ENCODE measurements around the gene RANBP3.
"Not testable (repeated sequence)": the region's sequence is repeated elsewhere in the genome, so short reads cannot be mapped to it uniquely, and the experiment has no call there.

Gene RANBP3

GRCh38 chr19:5883157-5883873 is 94.6 kb downstream of the RANBP3 start:
- H3K9me3 ChIP-seq (ENCODE audit: control insufficient read depth, low read length); H3K36me3 ChIP-seq (ENCODE audit: control insufficient read depth, insufficient read depth, low read length): not testable (repeated sequence)

DNA sequence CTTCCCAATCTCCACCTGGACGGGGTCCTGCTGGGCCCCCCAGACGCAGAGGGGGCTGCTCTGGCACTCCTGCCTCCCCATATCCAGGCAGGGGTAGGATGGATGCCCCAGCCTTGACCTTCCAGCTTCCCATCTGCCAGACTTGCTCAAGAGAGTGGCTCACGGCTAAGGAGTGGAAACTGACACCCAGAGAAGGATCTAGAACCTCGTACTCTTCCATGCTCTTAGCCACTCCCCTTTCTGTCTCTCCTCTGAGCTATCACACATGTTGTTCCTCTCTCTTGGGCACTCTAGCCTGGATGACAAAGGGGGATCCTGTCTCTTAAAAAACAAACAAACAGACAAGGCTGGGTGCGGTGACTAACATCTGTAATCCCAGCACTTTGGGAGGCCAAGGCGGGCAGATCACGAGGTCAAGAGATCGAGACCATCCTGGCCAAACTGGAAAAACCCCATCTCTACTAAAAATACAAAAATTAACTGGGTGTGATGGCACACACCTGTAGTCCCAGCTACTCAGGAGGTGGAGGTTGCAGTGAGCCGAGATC is 95.4 kb downstream of the RANBP3 start:
- peaks cover 10% of the 10 kb centered on the region for H3K27me3 ChIP-seq (ENCODE audit: control insufficient read depth, insufficient read depth, low read length)
- no peaks in the 10 kb centered on the region for H3K9me3 ChIP-seq (ENCODE audit: control insufficient read depth, low read length)
- no peaks in the 10 kb centered on the region for H3K4me1 ChIP-seq (ENCODE audit: control insufficient read depth, insufficient read depth, low read length)
- H3K36me3 ChIP-seq (ENCODE audit: control insufficient read depth, insufficient read depth, low read length), result no peaks in the 10 kb centered on the region
- H3K4me3 ChIP-seq (ENCODE audit: low read length), result no peak overlapping the region
- no peak overlapping the region for H3K9ac ChIP-seq (ENCODE audit: low read length)

More at GRCh38 chr19:5883157-5883873, 94.6 kb downstream of the RANBP3 start:
- not testable (repeated sequence) for H3K4me1 ChIP-seq (ENCODE audit: control insufficient read depth, insufficient read depth, low read length); H3K9ac ChIP-seq (ENCODE audit: low read length); H3K4me3 ChIP-seq (ENCODE audit: low read length)
- H3K27me3 ChIP-seq (ENCODE audit: control insufficient read depth, insufficient read depth, low read length), result peaks cover 10% of the 10 kb centered on the region

DNA sequence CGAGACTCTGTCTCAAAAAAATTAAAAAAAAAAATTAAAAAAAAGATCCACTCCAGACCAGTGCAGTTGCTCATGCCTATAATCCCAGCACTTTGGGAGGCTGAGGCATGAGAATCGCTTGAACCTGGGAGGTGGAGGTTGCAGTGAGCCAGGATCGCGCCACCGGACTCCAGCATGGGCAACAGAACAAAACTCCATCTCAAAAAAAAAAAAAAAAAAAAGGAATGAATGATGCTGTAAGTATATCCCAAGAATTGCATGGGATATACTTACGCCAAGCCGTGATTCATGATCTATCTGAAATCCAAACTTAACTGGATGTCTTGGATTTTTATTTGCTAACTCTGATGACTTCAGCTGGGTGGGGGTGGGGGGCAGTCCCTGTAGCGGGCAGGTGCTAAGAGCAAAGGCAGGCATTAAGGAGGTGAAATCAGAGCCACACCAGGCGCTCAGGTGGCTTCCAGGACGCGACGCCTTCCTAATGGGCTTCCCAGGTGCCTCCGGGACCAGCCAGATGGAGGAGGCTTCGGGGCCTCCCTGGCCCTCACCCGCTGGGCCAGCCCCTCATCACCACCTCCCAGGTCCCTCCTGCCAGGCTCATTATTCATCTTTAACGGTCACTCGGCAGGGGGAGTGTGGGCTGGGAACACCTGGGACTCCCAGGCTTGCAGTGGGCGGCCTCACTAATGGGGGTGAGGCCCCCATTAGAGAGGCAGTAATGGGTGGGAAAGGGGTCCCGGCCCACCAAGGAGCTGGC is 96.2 kb downstream of the RANBP3 start:
- peaks cover 10% of the 10 kb centered on the region for H3K27me3 ChIP-seq (ENCODE audit: control insufficient read depth, insufficient read depth, low read length)
- H3K36me3 ChIP-seq (ENCODE audit: control insufficient read depth, insufficient read depth, low read length), result no peaks in the 10 kb centered on the region
- H3K4me1 ChIP-seq (ENCODE audit: control insufficient read depth, insufficient read depth, low read length), result no peaks in the 10 kb centered on the region
- no peak overlapping the region for H3K4me3 ChIP-seq (ENCODE audit: low read length)
- no peak overlapping the region for H3K9ac ChIP-seq (ENCODE audit: low read length)
- H3K9me3 ChIP-seq (ENCODE audit: control insufficient read depth, low read length), result no peaks in the 10 kb centered on the region

DNA sequence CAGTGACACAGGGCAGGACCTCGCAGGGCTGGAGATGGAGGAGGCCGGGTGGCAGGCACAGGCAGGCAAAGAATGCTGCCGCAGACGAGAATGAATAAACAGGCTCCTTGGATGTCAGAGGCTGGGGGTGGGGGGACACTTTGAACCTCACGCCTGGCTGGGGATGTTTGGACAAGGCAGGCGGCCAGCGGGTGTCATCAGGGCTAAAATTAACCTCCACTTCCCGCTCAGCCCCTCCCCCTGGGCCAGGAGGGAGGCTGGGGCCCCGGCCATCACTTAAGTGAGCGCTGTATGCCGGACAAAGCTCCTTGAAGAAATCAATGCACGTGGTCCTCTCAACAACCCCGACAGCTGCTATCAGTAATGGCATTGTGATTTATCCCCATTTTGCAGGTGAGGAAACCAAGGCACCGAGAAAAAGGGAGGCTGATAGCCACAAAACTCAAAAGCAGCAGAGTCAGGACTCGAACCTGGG is 97.3 kb downstream of the RANBP3 start:
- no peaks in the 10 kb centered on the region for H3K9me3 ChIP-seq (ENCODE audit: control insufficient read depth, low read length)
- H3K4me1 ChIP-seq (ENCODE audit: control insufficient read depth, insufficient read depth, low read length), result no peaks in the 10 kb centered on the region
- H3K9ac ChIP-seq (ENCODE audit: low read length), result no peak overlapping the region
- H3K36me3 ChIP-seq (ENCODE audit: control insufficient read depth, insufficient read depth, low read length), result no peaks in the 10 kb centered on the region
- H3K27me3 ChIP-seq (ENCODE audit: control insufficient read depth, insufficient read depth, low read length), result peaks cover 15% of the 10 kb centered on the region
- H3K4me3 ChIP-seq (ENCODE audit: low read length), result no peak overlapping the region

GRCh38 chr19:5880196-5880595 is 97.7 kb downstream of the RANBP3 start:
- H3K4me1 ChIP-seq (ENCODE audit: control insufficient read depth, insufficient read depth, low read length), result no peaks in the 10 kb centered on the region
- peaks cover 15% of the 10 kb centered on the region for H3K27me3 ChIP-seq (ENCODE audit: control insufficient read depth, insufficient read depth, low read length)
- H3K9ac ChIP-seq (ENCODE audit: low read length), result no peak overlapping the region
- H3K36me3 ChIP-seq (ENCODE audit: control insufficient read depth, insufficient read depth, low read length), result no peaks in the 10 kb centered on the region
- no peak overlapping the region for H3K4me3 ChIP-seq (ENCODE audit: low read length)
- H3K9me3 ChIP-seq (ENCODE audit: control insufficient read depth, low read length), result no peaks in the 10 kb centered on the region

DNA sequence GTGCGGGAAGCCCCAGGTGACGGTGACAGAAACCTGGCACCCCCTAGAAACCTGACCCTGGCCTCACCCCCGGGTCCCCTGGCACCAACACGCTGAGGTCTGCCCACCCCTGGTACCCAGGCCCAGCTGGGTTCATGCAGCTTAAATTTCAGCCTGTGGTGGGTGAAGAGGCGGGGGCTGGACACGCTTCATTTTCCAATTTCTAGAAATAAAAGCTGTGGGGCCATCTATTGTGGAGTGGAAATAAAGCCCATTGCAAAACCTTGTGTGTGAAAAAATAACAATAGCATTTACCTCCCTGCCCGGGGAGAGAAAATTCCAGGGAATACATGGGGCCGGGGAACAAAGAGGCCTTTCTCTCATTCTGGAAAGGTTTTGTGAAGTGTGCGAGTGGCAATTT is 100.1 kb downstream of the RANBP3 start:
- Histone ChIP-seq H3K4me1 (ENCODE audit: control insufficient read depth, insufficient read depth, low read length) (no peaks in the 10 kb centered on the region), H3K36me3 (ENCODE audit: control insufficient read depth, insufficient read depth, low read length) (no peaks in the 10 kb centered on the region), H3K27me3 (ENCODE audit: control insufficient read depth, insufficient read depth, low read length) (peaks cover 15% of the 10 kb centered on the region), H3K9me3 (ENCODE audit: control insufficient read depth, low read length) (no peaks in the 10 kb centered on the region), H3K9ac (ENCODE audit: low read length) (no peak overlapping the region), H3K4me3 (ENCODE audit: low read length) (no peak overlapping the region)

DNA sequence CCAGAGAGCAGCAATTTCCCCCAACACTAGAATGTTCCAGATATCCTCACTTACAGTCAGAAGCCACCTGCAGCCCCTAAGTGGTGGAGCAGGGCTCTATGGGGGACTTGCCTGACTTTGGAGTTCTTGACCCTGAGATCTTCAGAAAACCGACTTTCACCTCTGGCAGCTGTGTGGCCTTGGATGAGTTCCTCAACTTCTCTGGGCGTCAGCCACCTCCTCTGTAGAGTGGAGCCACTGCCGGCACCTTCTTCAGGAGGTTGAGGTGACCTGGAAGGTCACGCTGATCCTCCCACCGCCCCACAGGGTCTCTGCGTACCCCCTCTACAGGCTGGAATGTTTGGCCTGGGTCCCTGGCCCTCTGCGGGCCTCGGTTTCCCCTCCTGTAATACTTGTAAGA is 100.5 kb downstream of the RANBP3 start:
- no peaks in the 10 kb centered on the region for H3K9me3 ChIP-seq (ENCODE audit: control insufficient read depth, low read length)
- no peaks in the 10 kb centered on the region for H3K4me1 ChIP-seq (ENCODE audit: control insufficient read depth, insufficient read depth, low read length)
- no peak overlapping the region for H3K9ac ChIP-seq (ENCODE audit: low read length)
- H3K4me3 ChIP-seq (ENCODE audit: low read length), result no peak overlapping the region
- no peaks in the 10 kb centered on the region for H3K36me3 ChIP-seq (ENCODE audit: control insufficient read depth, insufficient read depth, low read length)
- peaks cover 15% of the 10 kb centered on the region for H3K27me3 ChIP-seq (ENCODE audit: control insufficient read depth, insufficient read depth, low read length)

DNA sequence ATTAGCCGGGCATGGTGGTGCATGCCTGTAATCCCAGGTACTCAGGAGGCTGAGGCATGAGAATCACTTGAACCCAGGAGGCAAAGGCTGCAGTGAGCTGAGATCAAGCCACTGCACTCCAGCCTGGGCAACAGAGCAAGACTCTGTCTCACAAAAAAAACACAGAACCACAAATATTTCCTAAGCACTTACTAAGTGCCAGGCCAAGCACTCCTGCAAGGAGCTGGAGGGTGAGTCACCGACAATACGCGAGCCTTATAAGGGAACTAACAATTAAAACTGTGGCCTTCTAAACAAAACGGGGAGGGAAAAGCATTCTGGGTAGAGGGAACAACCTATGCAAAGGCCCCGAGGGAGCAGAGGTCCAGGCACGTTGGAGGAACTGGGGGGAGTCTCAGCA is 103.4 kb downstream of the RANBP3 start:
- H3K27me3 ChIP-seq (ENCODE audit: control insufficient read depth, insufficient read depth, low read length); H3K4me3 ChIP-seq (ENCODE audit: low read length); H3K9ac ChIP-seq (ENCODE audit: low read length); H3K9me3 ChIP-seq (ENCODE audit: control insufficient read depth, low read length); H3K36me3 ChIP-seq (ENCODE audit: control insufficient read depth, insufficient read depth, low read length); H3K4me1 ChIP-seq (ENCODE audit: control insufficient read depth, insufficient read depth, low read length): not testable (repeated sequence)

DNA sequence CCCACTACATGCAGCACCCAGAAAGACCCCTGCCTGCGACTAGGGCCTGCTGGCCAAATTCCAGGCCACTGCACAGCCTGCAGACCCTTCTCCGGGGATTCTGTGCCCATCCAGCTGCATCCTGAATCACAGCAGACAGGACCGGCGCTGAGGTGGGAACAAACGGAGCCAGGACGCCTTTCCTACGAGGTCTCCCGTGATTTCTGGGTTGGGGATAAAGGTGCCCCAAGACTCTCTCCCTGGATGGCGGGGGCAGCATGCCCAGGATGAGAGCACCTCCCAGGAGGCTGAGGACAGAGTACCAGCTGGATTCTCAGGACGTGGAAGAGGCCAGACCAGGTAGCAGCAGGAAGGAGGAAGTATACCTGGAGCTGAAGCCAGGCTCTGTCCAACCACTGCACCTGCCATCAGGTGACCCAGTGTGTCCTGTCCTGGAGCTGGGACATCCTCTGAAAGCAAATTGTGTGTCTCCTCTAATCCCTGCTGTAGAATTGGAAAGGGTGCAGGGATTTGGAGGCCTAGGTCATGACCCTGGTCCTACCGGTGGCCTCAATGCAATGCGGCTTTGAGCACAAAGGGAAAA is 104.2 kb downstream of the RANBP3 start:
- H3K9ac ChIP-seq (ENCODE audit: low read length), result no peak overlapping the region
- H3K27me3 ChIP-seq (ENCODE audit: control insufficient read depth, insufficient read depth, low read length), result peaks cover 5% of the 10 kb centered on the region
- no peaks in the 10 kb centered on the region for H3K9me3 ChIP-seq (ENCODE audit: control insufficient read depth, low read length)
- H3K4me1 ChIP-seq (ENCODE audit: control insufficient read depth, insufficient read depth, low read length), result no peaks in the 10 kb centered on the region
- no peaks in the 10 kb centered on the region for H3K36me3 ChIP-seq (ENCODE audit: control insufficient read depth, insufficient read depth, low read length)
- no peak overlapping the region for H3K4me3 ChIP-seq (ENCODE audit: low read length)

DNA sequence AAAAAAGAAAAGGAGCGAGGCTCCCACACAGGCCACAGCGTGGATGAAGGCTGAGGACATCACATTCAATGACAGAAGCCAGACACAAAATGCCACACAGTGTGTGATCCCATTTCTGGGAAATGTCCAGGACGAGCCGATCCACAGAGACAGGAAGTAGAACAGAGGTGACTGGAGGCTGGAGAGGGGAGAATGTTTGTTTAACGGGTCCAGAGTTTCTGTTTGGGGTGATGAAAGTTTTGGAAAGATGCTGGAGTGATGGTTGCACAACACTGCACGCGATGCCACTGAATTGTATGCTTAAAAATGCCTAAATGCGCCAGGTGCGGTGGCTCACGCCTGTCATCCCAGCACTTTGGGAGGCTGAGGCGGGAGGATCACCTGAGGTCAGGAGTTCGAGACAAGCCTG is 107.0 kb downstream of the RANBP3 start:
- Histone ChIP-seq H3K27me3 (ENCODE audit: control insufficient read depth, insufficient read depth, low read length) (peaks cover under 1% of the 10 kb centered on the region), H3K9me3 (ENCODE audit: control insufficient read depth, low read length) (no peaks in the 10 kb centered on the region), H3K4me1 (ENCODE audit: control insufficient read depth, insufficient read depth, low read length) (no peaks in the 10 kb centered on the region), H3K36me3 (ENCODE audit: control insufficient read depth, insufficient read depth, low read length) (no peaks in the 10 kb centered on the region), H3K4me3 (ENCODE audit: low read length) (no peak overlapping the region), H3K9ac (ENCODE audit: low read length) (no peak overlapping the region)

- Histone ChIP-seq H3K36me3 (ENCODE audit: control insufficient read depth, insufficient read depth, low read length) (no peaks in the 10 kb centered on the region), H3K9me3 (ENCODE audit: control insufficient read depth, low read length) (no peaks in the 10 kb centered on the region), H3K4me1 (ENCODE audit: control insufficient read depth, insufficient read depth, low read length) (no peaks in the 10 kb centered on the region), H3K4me3 (ENCODE audit: low read length) (no peak overlapping the region), H3K27me3 (ENCODE audit: control insufficient read depth, insufficient read depth, low read length) (no peaks in the 10 kb centered on the region), H3K9ac (ENCODE audit: low read length) (no peak overlapping the region)
These were observed 110.5 kb downstream of the RANBP3 start for GRCh38 chr19:5867201-5868136.
